ENCODE data around the gene CIAO1. TPM values are rescaled to one million over a fixed set of nuclear protein-coding genes. Genes with fewer than 3 reads are reported as not detected.
A peak's percentile ranks its signal among the peaks of the same experiment; 100 is the strongest.

The CIAO1 gene
- total and polyA plus RNA-seq, 8 donors = 25.0 to 40.0 (median 29.3) TPM

DNA sequence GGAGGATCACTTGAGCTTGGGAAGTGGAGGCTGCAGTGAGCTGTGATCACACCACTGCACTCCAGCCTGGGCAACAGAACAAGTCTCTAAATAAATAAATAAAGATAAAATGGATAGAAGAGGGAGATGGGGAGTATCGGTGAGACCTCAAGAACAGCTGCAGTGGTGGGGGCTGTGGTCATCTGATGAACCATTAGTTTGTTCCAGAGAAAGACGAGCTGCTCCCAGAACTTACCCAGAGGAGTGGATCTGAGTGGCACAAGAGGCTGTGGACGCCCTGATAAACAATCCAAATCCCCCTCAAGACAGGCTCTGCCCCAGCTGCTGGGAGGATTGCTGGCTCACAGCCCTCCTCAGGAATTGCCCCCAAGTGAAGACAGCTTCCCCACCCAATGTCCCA is 26.9 kb upstream of the CIAO1 start:
- WGBS, 2 donors = 87 to 93% methylated on average over 3 of the region's 3 CpGs
- intact Hi-C loops (cut with DNase I) = no loop called here
- no peak for FAIRE-seq

DNA sequence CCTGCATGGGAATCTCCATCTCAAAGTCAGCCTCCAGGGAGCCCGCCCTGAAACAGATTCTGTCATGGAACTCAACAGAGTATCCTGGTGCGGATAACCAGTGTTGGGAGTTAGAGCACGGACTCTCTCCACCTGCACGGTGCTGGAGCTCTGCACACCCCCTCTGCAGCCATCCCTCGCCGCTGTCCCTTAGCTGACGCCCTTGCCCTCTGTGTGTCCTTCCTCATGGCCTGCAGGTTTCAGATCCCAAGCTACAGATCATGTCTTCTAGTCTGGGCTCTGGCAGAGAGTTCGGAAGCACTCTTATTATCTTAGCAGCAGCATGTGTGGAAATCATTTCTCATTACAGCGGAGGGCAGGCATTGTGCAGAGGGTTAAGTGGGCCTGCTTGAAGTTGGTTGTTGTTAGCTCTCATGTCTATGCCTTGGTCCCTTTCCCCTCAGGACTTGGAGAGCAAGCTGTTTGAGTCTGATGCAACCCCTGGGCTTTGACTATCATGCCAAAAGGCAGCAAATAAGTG is 26.2 kb upstream of the CIAO1 start:
- no peaks in the 10 kb centered on the region for H3K27me3 ChIP-seq
- no peaks in the 10 kb centered on the region for H3K36me3 ChIP-seq
- 92 to 94% methylated on average over 9 of the region's 9 CpGs for WGBS, 2 donors
- DNase-seq (no peak), ATAC-seq (no peak), FAIRE-seq (no peak)
- H3K27ac ChIP-seq = no peak overlapping the region
- H3K4me3 ChIP-seq = no peak overlapping the region
- TF ChIP-seq, protein P1, sequence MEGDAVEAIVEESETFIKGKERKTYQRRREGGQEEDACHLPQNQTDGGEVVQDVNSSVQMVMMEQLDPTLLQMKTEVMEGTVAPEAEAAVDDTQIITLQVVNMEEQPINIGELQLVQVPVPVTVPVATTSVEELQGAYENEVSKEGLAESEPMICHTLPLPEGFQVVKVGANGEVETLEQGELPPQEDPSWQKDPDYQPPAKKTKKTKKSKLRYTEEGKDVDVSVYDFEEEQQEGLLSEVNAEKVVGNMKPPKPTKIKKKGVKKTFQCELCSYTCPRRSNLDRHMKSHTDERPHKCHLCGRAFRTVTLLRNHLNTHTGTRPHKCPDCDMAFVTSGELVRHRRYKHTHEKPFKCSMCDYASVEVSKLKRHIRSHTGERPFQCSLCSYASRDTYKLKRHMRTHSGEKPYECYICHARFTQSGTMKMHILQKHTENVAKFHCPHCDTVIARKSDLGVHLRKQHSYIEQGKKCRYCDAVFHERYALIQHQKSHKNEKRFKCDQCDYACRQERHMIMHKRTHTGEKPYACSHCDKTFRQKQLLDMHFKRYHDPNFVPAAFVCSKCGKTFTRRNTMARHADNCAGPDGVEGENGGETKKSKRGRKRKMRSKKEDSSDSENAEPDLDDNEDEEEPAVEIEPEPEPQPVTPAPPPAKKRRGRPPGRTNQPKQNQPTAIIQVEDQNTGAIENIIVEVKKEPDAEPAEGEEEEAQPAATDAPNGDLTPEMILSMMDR (IDR thresholded peaks at IDR 0.05) = no peak
- intact Hi-C loops (cut with DNase I) = no loop called here
- no peaks in the 10 kb centered on the region for H3K4me1 ChIP-seq
- no peaks in the 10 kb centered on the region for H3K9me3 ChIP-seq

More for the DNA sequence above, 26.9 kb upstream of the CIAO1 start:
- no peaks in the 10 kb centered on the region for H3K27me3 ChIP-seq
- no peaks in the 10 kb centered on the region for H3K36me3 ChIP-seq
- no peak for DNase-seq
- no peaks in the 10 kb centered on the region for H3K4me1 ChIP-seq
- H3K9me3 ChIP-seq = no peaks in the 10 kb centered on the region
- TF ChIP-seq, protein P1 (IDR thresholded peaks at IDR 0.05) = no peak
- ATAC-seq = no peak
- no peak overlapping the region for H3K27ac ChIP-seq
- no peak overlapping the region for H3K4me3 ChIP-seq

DNA sequence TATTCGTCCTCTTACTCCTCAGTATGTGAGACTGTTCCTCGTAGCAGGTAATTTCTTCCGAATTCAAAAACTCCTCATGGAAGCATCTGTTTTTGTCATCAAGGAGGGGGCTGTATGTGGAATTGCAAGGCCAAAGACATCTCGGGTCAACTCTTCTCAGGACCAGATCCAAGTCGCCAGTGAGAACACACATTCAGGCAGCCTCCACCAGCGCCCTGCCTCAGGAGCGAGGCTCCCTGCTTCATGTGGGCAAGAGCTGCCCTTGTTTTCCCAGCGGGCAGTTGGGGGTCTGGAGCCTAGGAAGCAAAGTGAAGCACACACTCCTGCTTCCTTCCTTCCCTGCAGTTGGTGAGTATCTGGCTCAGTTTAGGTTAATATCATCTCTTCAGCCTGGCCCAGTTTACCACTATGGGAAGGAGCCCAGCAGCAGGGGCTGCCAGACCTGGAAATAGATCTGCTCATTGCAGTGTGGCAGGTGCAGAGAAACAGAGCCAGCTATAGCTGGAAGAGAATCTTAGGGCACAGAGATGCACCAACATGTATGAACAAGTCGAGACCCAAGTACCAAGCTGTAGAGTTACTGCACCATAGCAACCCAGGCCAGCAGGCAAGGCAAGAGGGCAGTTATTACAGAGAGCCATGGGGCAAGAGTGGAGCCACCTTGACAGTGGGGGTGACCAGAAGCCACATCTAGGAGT is 25.5 kb upstream of the CIAO1 start:
- intact Hi-C loops (cut with DNase I) = no loop called here
- Histone ChIP-seq H3K4me1 (no peaks in the 10 kb centered on the region), H3K9me3 (no peaks in the 10 kb centered on the region), H3K36me3 (no peaks in the 10 kb centered on the region), H3K27me3 (no peaks in the 10 kb centered on the region), H3K4me3 (no peak overlapping the region), H3K27ac (no peak overlapping the region)
- FAIRE-seq = no peak
- no peak for DNase-seq
- no peak for ATAC-seq
- WGBS, 2 donors = 88% methylated on average over 9 of the region's 9 CpGs
- TF ChIP-seq, protein P1 (IDR thresholded peaks at IDR 0.05) = no peak

DNA sequence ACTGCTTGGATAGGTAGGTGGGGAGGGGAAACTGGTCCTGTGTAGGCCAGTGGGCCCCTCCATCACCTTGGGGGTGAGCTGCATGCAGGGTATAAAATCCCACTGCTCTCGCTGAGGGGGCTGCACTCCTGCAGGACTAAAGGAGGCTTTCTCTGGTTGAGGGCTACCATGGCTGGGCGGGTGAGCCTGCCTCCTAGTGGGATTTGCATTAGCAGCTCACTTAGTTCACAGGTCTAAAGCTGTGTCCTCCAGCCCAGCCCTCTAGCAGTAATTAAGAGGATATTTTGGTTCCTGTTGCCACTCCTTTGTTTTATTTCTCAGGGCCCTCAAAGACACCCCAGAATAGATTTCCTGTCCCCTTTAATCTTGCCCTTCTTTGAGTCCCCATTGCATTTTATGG is 24.8 kb upstream of the CIAO1 start:
- intact Hi-C loops (cut with DNase I) = no loop called here
- Histone ChIP-seq H3K9me3 (no peaks in the 10 kb centered on the region), H3K27ac (peak overlapping the region in 2 of 4 donors; percentile 68 to 69), H3K4me1 (no peaks in the 10 kb centered on the region), H3K4me3 (no peak overlapping the region), H3K36me3 (no peaks in the 10 kb centered on the region), H3K27me3 (no peaks in the 10 kb centered on the region)
- ATAC-seq (no peak), FAIRE-seq (no peak), DNase-seq (no peak)
- TF ChIP-seq, protein P1 (IDR thresholded peaks at IDR 0.05) = no peak
- 90 to 94% methylated on average over 2 of the region's 2 CpGs for WGBS, 2 donors
